Cardiac muscle cell (in vitro differentiated cells and primary cell): ENCODE data around the gene SEC14L1. TPM values are rescaled to one million over a fixed set of nuclear protein-coding genes. Genes with fewer than 3 reads are reported as not detected.

Source experiments
- DNase-seq, 2 donors: peaks; one replicate each; pipeline versions ENCODE4 v3.0.0 to v3.0.0-alpha.2; 2010 to 2017; ENCODE audit warnings: low read depth in 1 of 2, low spot score in 1 of 2
- H3K27ac ChIP-seq: fragments of 200-600 bp; sonication (generic); 2 replicates; pipeline ENCODE4 v1.5.1; 2016
- H3K27me3 ChIP-seq: fragments of 200-600 bp; sonication (generic); 2 replicates; pipeline ENCODE4 v1.6.0; 2016; ENCODE audit warnings: control low read depth
- H3K36me3 ChIP-seq: fragments of 200-600 bp; sonication (generic); 2 replicates; pipeline ENCODE4 v1.5.1; 2016; ENCODE audit warnings: control low read depth
- H3K4me1 ChIP-seq: fragments of 200-600 bp; sonication (generic); 2 replicates; pipeline ENCODE4 v1.8.1; 2017; ENCODE audit warnings: low read depth, mild to moderate bottlenecking, mixed run types
- H3K4me3 ChIP-seq: fragments of 200-600 bp; sonication (generic); 2 replicates; pipeline ENCODE4 v1.5.1; 2016; ENCODE audit warnings: mild to moderate bottlenecking
- H3K9me3 ChIP-seq: fragments of 200-600 bp; sonication (generic); 2 replicates; pipeline ENCODE4 v1.5.1; 2017; ENCODE audit warnings: low read depth, mild to moderate bottlenecking, control low read depth
- CTCF ChIP-seq: IDR thresholded peaks from 2 replicates; pipeline ENCODE4 v1.5.1; 2012; ENCODE audit warnings: low read depth, mild to moderate bottlenecking, low read length
- polyA plus RNA-seq: library from polyadenylated mRNA; unstranded; fragments of >200 nt; fragmentation: Nextera tagmentation; extraction: Ambion mirVana; gene quantifications from 2 replicates; pipeline ENCODE4 v1.2.1, GENCODE V29; 2016
- total RNA-seq: library from RNA; depleted of rRNA; stranded (reverse); fragments of >200 nt; gene quantifications from 2 replicates; pipeline ENCODE4 v1.2.3, GENCODE V29; 2016

SEC14L1 gene
- total and polyA plus RNA-seq, 2 experiments from 2014 or later, result 25.5 to 30.0 TPM

- H3K4me3 ChIP-seq, result no peak overlapping the region
- H3K36me3 ChIP-seq, result no peaks in the 10 kb centered on the region
- H3K4me1 ChIP-seq, result peaks cover 10% of the 10 kb centered on the region
- no peak overlapping the region for H3K27ac ChIP-seq
- H3K27me3 ChIP-seq, result no peaks in the 10 kb centered on the region
- no peak for DNase-seq
- no peak for TF ChIP-seq CTCF
- no peaks in the 10 kb centered on the region for H3K9me3 ChIP-seq
Measured at GRCh38 chr17:77257169-77257568, 116.4 kb downstream of the SEC14L1 start.

GRCh38 chr17:77257596-77258458 lies 117.1 kb downstream of the SEC14L1 start:
- Histone ChIP-seq H3K27me3 (no peaks in the 10 kb centered on the region), H3K36me3 (no peaks in the 10 kb centered on the region), H3K9me3 (no peaks in the 10 kb centered on the region), H3K4me1 (peaks cover 10% of the 10 kb centered on the region), H3K4me3 (no peak overlapping the region), H3K27ac (no peak overlapping the region)
- TF ChIP-seq CTCF, result no peak
- no peak for DNase-seq

GRCh38 chr17:77258638-77259037 lies 117.9 kb downstream of the SEC14L1 start:
- H3K27ac ChIP-seq, result no peak overlapping the region
- H3K4me3 ChIP-seq, result no peak overlapping the region
- H3K27me3 ChIP-seq, result no peaks in the 10 kb centered on the region
- H3K36me3 ChIP-seq, result no peaks in the 10 kb centered on the region
- peaks cover 10% of the 10 kb centered on the region for H3K4me1 ChIP-seq
- TF ChIP-seq CTCF, result no peak
- H3K9me3 ChIP-seq, result no peaks in the 10 kb centered on the region
- no peak for DNase-seq

GRCh38 chr17:77264617-77265230 lies 124.0 kb downstream of the SEC14L1 start:
- Histone ChIP-seq H3K4me1 (peaks cover 18% of the 10 kb centered on the region), H3K27me3 (no peaks in the 10 kb centered on the region), H3K9me3 (no peaks in the 10 kb centered on the region), H3K36me3 (no peaks in the 10 kb centered on the region), H3K4me3 (no peak overlapping the region), H3K27ac (peak overlapping the region; percentile 79)
- TF ChIP-seq CTCF, result no peak
- DNase-seq, result no peak

- Histone ChIP-seq H3K27ac (no peak overlapping the region), H3K27me3 (no peaks in the 10 kb centered on the region), H3K9me3 (no peaks in the 10 kb centered on the region), H3K4me3 (no peak overlapping the region), H3K36me3 (no peaks in the 10 kb centered on the region), H3K4me1 (peaks cover 18% of the 10 kb centered on the region)
- DNase-seq, result no peak
- no peak for TF ChIP-seq CTCF
Measured at GRCh38 chr17:77266213-77266612, 125.4 kb downstream of the SEC14L1 start.
